Measurements from ENCODE around the gene ATP1B2.

ATP1B2 gene

DNA sequence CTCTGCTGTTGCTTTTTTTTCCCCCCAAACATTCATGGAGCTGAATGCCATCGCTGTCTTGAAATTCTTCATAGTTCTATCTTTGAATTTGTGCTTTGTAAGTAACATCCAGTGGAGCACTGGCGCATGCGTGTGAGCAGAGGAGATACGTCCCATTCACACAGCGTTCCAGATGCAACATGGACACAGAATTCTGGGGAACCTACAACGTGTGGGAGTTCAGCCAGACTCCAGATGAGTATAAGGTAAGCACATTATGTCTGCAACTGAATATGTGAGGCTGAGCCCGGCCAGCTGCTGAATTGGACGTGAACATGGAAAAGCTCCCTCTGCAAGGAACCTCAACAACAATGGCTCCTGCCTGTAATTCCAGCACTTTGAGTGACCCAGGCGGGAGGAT, 4.3 kb upstream of the ATP1B2 start:
- ChIA-PET CTCF (interaction anchor here (1.2 to 1.3 kb wide), 2 partner anchors 14 to 41 kb away, joined by 3 to 4 read pairs; partner anchors contain the start of genes TP53 and WRAP53), POLR2A (no interaction called here)
- TF ChIP-seq, protein P1, sequence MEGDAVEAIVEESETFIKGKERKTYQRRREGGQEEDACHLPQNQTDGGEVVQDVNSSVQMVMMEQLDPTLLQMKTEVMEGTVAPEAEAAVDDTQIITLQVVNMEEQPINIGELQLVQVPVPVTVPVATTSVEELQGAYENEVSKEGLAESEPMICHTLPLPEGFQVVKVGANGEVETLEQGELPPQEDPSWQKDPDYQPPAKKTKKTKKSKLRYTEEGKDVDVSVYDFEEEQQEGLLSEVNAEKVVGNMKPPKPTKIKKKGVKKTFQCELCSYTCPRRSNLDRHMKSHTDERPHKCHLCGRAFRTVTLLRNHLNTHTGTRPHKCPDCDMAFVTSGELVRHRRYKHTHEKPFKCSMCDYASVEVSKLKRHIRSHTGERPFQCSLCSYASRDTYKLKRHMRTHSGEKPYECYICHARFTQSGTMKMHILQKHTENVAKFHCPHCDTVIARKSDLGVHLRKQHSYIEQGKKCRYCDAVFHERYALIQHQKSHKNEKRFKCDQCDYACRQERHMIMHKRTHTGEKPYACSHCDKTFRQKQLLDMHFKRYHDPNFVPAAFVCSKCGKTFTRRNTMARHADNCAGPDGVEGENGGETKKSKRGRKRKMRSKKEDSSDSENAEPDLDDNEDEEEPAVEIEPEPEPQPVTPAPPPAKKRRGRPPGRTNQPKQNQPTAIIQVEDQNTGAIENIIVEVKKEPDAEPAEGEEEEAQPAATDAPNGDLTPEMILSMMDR (IDR thresholded peaks at IDR 0.05; ENCODE audit: control extremely low read depth, extremely low read depth, low read depth, missing control alignments), result no peak
- DNase-seq (ENCODE audit: extremely low spot score), result no peak

DNA sequence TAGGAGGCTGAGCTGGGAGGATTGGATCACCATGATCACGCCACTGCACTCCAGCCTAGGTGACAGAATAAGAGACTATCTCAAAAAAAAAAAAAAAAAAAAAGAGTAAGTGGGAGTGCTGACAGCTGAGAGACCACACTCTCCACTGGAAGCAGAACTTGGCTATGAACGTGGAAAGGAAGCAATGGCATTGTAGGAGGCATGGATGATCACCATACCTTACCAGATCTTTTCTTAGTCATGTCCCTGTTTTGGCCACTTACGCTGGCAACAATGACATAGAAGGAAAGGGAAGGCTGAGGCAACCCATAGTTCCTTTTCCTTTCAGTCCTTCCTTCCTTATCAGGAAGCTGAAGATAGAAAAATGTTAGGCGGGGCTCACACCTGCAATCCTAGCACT, 3.7 kb upstream of the ATP1B2 start:
- CTCF ChIA-PET, result interaction anchor here (1.3 kb wide), 1 partner anchor 41 kb away, joined by 4 read pairs; the partner anchor contains the start of genes TP53 and WRAP53
- no peak for DNase-seq (ENCODE audit: extremely low spot score)
- POLR2A ChIA-PET, result no interaction called here
- TF ChIP-seq, protein P1 (IDR thresholded peaks at IDR 0.05; ENCODE audit: control extremely low read depth, extremely low read depth, low read depth, missing control alignments), result no peak

DNA sequence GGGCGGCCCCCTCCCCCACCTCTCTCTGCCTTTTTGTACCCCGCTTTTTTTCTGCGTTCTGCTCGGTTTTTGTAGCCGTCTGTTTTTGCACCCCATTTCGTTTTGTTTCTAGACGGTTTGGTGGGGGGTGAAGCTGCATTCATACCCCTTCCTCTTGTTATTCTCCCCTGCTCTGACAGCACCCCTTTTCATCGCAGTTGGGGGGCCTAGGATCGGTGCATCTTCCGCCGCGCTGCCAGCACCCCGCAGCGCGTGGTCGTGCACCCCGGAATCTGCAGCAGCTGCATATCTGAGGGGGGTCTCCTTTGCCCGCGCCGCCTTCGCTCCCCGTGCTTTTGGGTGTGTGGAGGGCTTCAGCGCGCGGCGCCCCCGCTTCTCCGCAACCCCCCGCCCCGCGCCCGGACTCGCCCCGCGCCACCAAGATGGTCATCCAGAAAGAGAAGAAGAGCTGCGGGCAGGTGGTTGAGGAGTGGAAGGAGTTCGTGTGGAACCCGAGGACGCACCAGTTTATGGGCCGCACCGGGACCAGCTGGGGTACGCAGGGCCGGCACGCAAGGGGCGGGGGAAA, 455 bp downstream of the ATP1B2 start:
- TF ChIP-seq, protein P1 (IDR thresholded peaks at IDR 0.05; ENCODE audit: control extremely low read depth, extremely low read depth, low read depth, missing control alignments), result no peak
- CTCF ChIA-PET, result interaction anchor here (0.8 to 3.0 kb wide), 5 partner anchors 9 to 90 kb away, joined by 3 to 25 read pairs (median 4); partner anchors contain the start of genes SENP3, TP53 and WRAP53
- no peak for DNase-seq (ENCODE audit: extremely low spot score)
- POLR2A ChIA-PET, result interaction anchor here (0.6 to 1.4 kb wide), 10 partner anchors 8 to 36 kb away, joined by 3 to 18 read pairs (median 4); partner anchors contain the start of genes SAT2 and TP53

DNA sequence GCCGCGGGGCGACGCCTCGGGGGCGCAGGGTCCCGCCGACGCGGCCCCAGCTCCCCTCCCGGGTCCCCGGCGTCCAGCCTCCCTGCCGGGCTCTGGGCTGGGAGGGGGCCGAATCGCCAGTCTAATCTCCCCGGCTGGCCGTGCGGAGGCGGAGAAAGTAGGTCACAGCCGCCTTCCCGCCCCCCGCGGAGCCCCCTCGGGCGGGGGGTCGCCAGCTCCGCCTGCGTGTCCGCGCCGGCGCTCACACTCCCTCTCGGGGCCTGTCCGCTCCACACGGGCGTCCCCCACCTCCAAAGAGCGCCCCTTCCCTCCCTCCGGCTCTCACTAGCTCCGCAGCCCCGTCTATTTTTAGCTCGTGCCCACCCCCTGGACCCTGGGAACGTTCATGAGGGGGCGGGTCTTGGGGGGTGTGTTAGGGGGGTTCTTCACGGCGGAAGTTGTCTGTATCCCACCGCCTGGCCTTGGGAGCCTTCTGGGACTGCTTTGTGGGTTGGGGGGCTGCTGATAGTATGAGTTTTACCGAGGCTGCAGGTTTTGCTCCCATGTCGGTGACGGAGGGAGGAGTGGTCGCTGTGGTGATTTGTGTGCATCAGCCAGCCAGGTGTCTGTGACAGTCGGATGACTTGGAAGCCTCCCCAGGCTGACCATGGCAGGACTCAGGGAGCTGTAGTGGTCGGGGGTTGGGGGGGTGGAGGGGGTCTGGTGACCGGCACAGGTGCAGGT, 1.1 kb downstream of the ATP1B2 start:
- no peak for DNase-seq (ENCODE audit: extremely low spot score)
- CTCF ChIA-PET, result interaction anchor here (1.3 to 3.0 kb wide), 3 partner anchors 19 to 36 kb away, joined by 4 to 25 read pairs (median 19); partner anchors contain the start of genes TP53 and WRAP53
- POLR2A ChIA-PET, result interaction anchor here (0.5 to 1.4 kb wide), 5 partner anchors 9 to 35 kb away, joined by 3 to 12 read pairs (median 3); partner anchors contain the start of gene TP53
- TF ChIP-seq, protein P1 (IDR thresholded peaks at IDR 0.05; ENCODE audit: control extremely low read depth, extremely low read depth, low read depth, missing control alignments), result no peak

DNA sequence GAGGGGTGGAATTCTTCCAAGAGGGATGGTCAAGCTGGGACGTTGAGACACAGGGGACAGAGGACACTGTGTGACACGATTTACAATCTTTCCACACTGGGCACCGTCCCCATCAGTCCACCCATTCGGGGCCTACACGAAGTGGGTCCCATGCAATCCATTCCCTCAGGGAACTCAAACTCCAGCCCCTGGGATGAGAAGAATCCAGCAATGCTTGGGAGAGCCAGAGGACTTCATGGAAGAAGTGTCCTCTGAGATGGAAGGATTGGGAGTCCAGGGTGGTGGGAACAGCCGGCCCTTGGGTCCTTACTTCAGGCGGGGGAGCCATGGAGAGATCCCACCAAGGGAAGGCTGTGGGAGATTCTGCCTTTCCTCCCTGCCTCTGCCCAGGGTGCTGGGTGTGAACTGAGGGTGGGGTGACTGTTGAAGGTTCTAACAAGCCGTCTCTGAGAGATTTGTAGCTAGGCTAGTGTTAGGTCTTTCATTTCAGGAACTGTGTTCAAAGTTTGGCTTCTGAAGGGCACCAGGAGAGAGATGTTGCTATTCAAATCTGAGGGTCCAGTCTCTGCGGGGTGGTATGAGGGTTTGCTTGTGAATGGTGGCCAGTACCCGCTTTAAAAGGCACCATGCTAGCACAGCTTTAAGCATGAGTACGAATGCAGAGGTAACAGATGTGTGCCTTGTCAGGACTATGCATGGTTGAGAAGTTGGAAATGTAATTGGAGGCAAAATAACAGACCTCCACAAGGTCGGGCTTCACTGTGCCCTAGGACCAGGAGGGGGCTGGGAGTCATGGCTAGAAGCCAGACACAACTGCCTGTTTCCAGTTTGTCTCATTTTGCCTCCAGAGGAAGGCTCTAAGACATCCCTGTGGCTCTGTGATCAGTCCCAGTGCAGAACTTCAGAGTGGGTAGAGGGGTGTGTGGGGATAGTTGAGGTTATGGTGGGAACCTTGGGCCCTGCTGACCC, 1.9 kb downstream of the ATP1B2 start:
- TF ChIP-seq, protein P1 (IDR thresholded peaks at IDR 0.05; ENCODE audit: control extremely low read depth, extremely low read depth, low read depth, missing control alignments), result no peak
- POLR2A ChIA-PET, result interaction anchor here (0.5 to 0.9 kb wide), 2 partner anchors 8 to 35 kb away, joined by 3 to 5 read pairs; partner anchors contain the start of gene TP53
- no peak for DNase-seq (ENCODE audit: extremely low spot score)
- CTCF ChIA-PET, result interaction anchor here (1.9 to 3.0 kb wide), 4 partner anchors 20 to 35 kb away, joined by 5 to 25 read pairs (median 14); partner anchors contain the start of genes TP53 and WRAP53
